ENCODE data around the gene TMEM131.

Gene TMEM131

DNA sequence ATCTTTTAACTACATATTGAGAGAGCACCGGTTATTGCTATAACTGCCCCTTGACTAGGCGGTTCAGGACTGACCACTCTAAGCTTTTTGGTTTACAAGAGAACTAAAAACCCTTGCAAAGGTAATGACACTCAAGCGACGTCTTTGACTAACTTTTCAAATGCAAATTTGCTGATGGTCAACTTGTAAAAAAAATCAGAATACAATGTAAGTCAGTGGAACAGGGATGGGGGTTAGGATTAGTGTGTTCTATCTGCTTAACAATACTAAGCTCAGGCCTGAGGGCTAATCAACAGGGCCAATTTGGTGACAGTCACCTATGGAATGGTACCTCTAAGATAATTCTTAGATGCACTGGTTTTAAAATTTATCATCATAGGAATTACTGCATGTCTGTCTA lies 225.3 kb downstream of the TMEM131 start:
- TF ChIP-seq POLR2A (IDR thresholded peaks at IDR 0.05; ENCODE audit: low read depth, low read length) = no peak
- DNase-seq (ENCODE audit: insufficient read length, low spot score) (no peak), FAIRE-seq (no peak)

DNA sequence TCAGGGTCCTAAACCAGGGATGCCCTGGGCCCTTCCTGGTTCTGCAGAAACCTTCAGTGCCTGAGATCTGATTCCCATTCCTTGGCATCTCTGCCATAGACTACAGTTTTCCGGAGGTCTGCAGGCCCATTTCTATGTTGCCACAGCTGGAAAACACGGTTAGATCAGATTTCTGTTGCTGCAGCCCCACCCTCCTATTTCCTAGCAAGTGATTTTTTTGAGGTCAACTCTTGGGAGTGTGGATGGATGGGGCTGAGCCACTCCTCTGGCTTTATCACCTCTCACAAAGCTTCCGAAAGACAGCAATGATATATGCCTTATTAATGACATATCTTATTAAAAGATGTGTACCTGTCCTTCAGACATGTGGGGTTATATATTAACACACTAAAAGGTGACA lies 226.0 kb downstream of the TMEM131 start:
- DNase-seq (ENCODE audit: insufficient read length, low spot score) (no peak), FAIRE-seq (no peak)
- TF ChIP-seq POLR2A (IDR thresholded peaks at IDR 0.05; ENCODE audit: low read depth, low read length) = no peak

DNA sequence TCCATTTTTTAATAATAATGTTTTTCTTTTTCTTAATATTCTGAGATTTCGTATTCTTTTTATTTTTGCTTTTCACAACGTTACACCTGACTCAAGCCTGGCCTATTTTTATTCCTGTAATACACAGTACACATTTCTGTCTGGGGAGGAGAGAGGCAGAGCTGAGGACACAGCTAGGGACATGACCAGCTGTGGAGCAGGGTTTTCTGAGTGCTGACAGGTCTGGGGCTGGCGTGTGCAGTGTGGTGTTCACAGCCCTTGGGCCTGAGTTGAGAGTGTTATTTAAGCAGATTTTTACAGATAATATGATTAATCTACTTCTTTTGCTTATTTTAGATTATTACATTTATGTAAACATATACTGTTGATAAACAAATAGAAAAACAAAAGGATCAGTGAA lies 226.4 kb downstream of the TMEM131 start:
- DNase-seq (ENCODE audit: insufficient read length, low spot score) (no peak), FAIRE-seq (no peak)
- no peak for TF ChIP-seq POLR2A (IDR thresholded peaks at IDR 0.05; ENCODE audit: low read depth, low read length)

- TF ChIP-seq POLR2A (IDR thresholded peaks at IDR 0.05; ENCODE audit: low read depth, low read length) = no peak
- DNase-seq (ENCODE audit: insufficient read length, low spot score) (no peak), FAIRE-seq (no peak)
These were observed 229.2 kb downstream of the TMEM131 start for GRCh38 chr2:97766567-97766966.

DNA sequence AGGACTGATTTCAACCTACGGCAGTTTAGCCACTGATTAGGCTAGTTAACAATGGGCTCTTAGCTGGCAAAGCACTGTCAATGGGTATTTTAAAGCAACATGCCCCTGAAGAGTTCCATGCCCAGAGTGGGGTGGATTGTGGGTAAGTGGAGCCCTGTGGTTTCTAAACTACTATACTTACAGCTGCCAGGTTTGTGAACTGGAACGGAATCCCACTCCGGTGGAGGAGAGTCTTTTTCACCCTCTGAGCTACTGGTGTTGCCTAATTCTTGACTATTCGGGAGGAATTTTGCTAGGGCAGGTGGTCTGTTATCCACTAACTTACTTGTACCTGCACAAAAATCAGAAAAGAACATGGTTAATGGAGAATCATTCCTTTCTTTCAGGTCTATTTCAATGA lies 229.8 kb downstream of the TMEM131 start:
- no peak for TF ChIP-seq POLR2A (IDR thresholded peaks at IDR 0.05; ENCODE audit: low read depth, low read length)
- FAIRE-seq (no peak), DNase-seq (ENCODE audit: insufficient read length, low spot score) (no peak)

- DNase-seq (ENCODE audit: insufficient read length, low spot score) = no peak
- FAIRE-seq = no peak
- no peak for TF ChIP-seq POLR2A (IDR thresholded peaks at IDR 0.05; ENCODE audit: low read depth, low read length)
These were observed 231.0 kb downstream of the TMEM131 start for GRCh38 chr2:97764559-97765263.

GRCh38 chr2:97763176-97763845 lies 232.4 kb downstream of the TMEM131 start:
- no peak for TF ChIP-seq POLR2A (IDR thresholded peaks at IDR 0.05; ENCODE audit: low read depth, low read length)
- FAIRE-seq = no peak
- DNase-seq (ENCODE audit: insufficient read length, low spot score) = no peak

DNA sequence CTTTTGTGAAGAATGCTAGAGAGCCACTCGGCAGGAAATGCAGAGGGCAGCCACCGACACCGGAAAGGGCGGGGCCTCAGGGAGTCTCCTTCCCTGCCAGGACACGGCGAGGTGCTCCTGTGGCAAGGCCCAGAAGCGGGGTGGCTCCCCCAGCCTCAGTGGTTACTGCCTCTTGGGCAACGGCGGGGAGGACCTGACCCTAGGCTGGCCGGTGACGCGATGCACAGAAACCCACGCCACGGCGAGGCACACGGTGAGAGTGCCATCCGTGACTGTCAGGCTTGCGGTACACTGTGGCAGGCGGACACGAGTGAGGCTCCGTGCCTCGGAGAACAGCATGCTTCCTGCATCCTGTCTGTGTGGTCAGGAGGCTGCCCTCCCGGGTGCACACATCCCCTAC lies 234.6 kb downstream of the TMEM131 start:
- no peak for TF ChIP-seq POLR2A (IDR thresholded peaks at IDR 0.05; ENCODE audit: low read depth, low read length)
- DNase-seq (ENCODE audit: insufficient read length, low spot score) (no peak), FAIRE-seq (no peak)

DNA sequence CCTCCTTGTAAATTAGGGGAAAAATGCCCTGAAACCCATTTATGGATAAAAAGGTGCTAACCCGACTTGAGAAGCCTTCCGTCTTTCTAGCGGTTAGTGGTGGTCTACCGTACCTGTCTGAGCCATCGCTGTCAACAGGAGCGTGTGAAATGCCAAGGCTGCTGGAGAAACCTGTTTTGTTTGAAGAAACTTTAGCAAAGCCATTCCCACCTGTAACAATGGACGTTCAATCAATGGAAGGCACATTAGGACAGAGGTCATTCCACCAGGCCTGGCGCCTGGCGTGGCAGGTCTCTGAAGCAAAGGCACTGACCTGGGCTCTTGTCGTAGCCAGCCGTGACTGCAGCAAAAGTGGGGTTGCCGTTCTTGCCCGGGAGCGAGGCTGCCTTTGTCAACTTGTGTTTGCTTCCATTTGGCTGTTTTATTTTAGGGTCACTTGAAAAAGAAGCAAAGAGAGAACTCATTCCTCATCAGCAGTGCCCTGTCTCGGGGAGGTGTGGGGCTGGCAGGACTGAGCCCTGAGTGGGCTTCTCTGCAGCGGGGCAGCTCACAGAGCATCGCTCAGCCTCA lies 235.2 kb downstream of the TMEM131 start:
- DNase-seq (ENCODE audit: insufficient read length, low spot score) = no peak
- FAIRE-seq = no peak
- TF ChIP-seq POLR2A (IDR thresholded peaks at IDR 0.05; ENCODE audit: low read depth, low read length) = no peak

- TF ChIP-seq POLR2A (IDR thresholded peaks at IDR 0.05; ENCODE audit: low read depth, low read length) = no peak
- FAIRE-seq = no peak
- DNase-seq (ENCODE audit: insufficient read length, low spot score) = no peak
These were observed 235.9 kb downstream of the TMEM131 start for GRCh38 chr2:97759727-97760407.

DNA sequence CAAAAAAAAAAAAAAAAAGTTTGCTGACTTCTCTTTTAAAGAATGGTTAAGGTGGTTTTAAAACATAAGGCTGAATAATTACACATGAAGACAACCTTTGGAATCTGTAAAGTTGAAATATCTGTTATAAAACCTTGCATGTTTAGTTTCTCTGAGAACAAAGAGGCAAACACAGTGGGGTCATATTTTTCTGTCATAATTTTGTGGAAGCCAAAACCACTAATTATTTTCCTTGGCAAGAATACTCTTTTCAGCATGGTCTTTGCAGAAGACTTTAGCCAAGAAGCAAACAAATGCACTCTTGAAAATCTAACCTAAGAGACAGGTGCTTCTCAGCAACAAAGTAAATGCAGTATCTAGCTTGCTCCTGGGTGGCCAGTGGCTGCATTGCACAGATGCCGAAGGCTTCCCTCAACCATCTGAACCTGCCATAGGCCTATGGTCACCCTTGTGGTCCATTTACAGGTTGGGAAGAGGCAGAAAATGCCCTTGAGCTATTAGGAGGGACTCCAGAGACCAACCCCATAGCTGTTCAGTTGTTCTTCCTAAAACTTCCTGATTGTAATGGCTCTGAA lies 237.5 kb downstream of the TMEM131 start:
- DNase-seq (ENCODE audit: insufficient read length, low spot score) (no peak), FAIRE-seq (no peak)
- TF ChIP-seq POLR2A (IDR thresholded peaks at IDR 0.05; ENCODE audit: low read depth, low read length) = no peak

DNA sequence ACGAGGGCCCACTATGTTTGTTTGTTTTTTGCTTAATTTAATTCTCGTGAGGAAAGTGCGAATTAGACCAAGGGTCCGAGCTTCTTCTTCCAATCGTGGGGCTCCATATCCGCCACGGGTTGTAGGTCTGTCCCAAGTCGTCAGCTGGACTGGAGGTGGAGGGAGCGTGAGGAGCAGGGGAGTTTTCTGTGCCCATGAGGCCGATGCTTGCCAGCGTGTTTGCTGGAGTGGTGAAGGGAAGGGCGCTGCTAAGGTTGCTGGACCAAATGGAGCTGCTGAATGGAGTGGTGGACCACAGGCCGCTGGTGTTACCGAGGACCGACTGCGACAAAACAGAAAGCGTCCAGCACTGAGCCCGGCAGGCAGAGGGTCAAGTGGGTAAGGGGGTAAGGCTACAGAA lies 238.7 kb downstream of the TMEM131 start:
- no peak for TF ChIP-seq POLR2A (IDR thresholded peaks at IDR 0.05; ENCODE audit: low read depth, low read length)
- FAIRE-seq (no peak), DNase-seq (ENCODE audit: insufficient read length, low spot score) (no peak)

DNA sequence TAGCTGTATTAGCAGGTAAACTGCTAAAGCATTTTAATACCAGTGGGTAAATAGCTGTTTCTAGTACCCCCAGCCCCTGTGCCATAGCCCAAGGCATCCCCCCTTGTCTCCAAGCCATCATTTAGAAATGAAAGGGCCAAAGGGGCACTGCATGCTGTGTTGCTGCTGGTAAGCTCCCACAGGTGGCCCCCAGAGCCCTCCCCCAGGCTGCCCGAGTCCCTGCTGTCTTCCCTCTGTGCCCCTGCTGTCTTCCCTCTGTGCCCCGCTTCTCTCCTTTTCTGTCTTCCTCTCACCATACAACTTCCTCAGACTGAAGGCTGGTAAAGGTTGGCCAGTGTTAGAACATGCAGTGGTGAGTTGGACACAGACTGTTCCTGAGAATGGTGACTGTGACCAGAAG lies 240.3 kb downstream of the TMEM131 start:
- TF ChIP-seq POLR2A (IDR thresholded peaks at IDR 0.05; ENCODE audit: low read depth, low read length) = no peak
- DNase-seq (ENCODE audit: insufficient read length, low spot score) = no peak

DNA sequence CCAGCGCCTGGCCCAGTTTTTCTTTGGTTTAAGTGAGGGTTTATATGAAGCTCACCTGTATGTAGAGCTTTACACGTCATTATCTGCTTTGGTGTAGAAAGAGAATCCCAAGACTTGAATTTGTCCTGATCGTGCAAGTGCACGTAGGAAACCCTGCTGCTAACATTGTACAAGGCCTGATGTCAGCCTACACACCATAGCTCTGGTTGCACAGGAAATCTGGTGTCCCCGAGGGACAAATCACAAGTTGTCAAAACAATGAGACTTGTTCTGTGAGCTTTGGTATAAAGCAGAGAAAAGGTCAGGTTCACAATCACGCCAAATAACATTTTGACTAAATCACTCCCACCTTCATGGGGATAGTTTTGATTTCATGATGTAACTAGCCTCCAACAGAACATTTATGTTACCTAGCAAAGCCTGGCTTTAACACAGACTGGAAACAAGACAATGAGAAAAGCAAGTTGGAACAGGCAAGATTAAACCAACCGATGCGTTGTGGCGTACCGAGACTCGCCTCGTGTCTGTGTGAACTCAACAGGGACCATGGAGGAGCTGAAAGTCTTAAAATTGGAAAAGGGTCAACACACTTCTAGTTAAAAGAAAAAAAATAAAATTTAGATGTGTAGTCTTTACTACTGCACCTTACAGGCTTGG lies 240.9 kb downstream of the TMEM131 start:
- DNase-seq (ENCODE audit: insufficient read length, low spot score) (no peak), FAIRE-seq (no peak)
- TF ChIP-seq POLR2A (IDR thresholded peaks at IDR 0.05; ENCODE audit: low read depth, low read length) = no peak

More for the DNA sequence above, 240.3 kb downstream of the TMEM131 start:
- no peak for FAIRE-seq
